ENCODE data around the gene COG1.

Gene COG1

DNA sequence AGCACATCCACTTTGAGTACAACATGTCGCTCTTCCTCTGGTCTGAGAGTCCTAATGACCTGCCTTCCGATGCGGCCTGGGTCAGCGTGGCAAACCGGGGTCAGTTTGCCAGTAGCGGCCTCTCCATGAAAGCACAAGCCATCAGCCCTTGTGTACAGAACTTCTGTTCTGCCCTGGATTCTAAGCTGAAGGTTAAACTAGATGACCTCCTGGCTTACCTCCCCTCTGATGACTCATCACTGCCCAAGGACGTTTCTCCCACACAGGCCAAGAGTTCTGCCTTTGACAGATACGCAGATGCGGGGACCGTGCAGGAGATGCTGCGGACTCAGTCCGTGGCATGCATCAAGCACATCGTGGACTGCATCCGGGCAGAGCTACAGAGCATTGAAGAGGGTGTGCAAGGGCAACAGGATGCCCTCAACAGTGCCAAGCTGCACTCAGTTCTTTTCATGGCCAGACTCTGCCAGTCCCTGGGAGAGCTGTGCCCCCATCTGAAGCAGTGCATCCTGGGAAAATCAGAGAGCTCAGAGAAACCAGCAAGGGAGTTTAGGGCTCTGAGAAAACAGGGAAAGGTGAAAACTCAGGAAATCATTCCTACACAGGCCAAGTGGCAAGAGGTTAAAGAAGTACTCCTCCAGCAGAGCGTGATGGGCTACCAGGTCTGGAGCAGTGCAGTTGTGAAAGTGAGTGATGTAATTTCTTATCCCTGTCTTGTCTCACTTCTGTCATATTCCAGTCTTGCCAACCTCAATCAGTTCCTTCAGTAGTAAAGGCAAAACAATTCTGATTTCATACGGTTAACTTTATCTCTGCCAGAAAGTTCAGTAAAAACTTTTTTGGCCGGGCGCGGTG lies 8.6 kb downstream of the COG1 start:
- DNase-seq (ENCODE audit: insufficient read length, low spot score): no peak
- TF ChIP-seq CTCF (IDR thresholded peaks at IDR 0.05; ENCODE audit: insufficient read depth, missing control alignments): no peak
- FAIRE-seq: no peak

DNA sequence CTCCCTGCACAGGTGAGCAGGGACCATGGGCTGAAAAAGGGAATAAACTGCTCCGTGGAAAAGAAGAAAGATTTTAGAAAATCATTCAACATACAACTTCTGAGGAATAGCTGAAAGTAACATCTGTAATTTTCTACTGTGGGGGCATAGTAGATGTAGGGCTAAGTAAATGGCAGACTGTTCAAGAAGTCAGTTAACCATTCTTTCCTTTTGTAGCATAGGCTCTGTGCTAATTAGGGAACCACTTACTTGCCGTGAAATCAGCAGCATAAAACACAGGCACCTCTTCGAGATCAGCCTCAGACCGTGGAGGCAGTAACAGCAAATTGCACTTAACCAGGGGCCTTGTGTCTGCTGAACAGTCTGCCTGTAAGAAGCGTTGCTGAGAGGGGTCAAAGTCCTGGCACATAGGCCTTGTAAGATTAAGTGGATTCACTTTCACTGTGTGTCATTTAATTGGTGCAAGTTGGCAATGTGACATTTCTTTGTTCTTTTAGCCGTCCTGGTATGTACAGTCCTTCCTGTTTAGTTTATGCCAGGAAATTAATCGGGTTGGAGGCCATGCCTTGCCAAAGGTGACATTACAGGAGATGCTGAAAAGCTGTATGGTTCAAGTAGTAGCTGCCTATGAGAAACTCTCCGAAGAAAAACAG lies 10.4 kb downstream of the COG1 start:
- TF ChIP-seq CTCF (IDR thresholded peaks at IDR 0.05; ENCODE audit: insufficient read depth, missing control alignments): no peak
- no peak for FAIRE-seq
- no peak for DNase-seq (ENCODE audit: insufficient read length, low spot score)

- FAIRE-seq: no peak
- TF ChIP-seq CTCF (IDR thresholded peaks at IDR 0.05; ENCODE audit: insufficient read depth, missing control alignments): no peak
- DNase-seq (ENCODE audit: insufficient read length, low spot score): no peak
Observed at GRCh38 chr17:73203788-73204479, 11.1 kb downstream of the COG1 start.

DNA sequence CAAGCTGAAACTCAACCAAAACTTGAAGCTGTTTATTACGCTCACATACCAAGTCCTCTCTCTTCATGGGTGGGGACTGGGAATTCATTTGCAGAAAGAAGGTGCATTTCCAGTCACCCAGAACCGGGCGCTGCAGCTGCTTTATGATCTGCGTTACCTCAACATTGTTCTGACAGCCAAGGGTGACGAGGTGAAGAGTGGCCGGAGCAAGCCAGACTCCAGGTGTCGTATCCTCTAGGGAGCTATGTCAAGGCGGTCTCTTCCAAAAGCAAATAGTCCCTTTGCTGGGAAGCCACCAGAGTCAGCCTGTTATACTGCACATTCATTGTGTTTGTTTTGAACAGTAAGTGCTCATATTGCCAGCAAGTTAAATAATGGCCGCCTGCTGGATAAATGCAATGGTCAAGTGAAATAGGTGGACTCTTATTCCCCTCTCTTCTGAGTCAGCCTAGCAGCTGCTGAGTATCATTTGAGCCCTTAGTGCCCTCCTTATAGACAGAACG lies 12.7 kb downstream of the COG1 start:
- DNase-seq (ENCODE audit: insufficient read length, low spot score): no peak
- no peak for TF ChIP-seq CTCF (IDR thresholded peaks at IDR 0.05; ENCODE audit: insufficient read depth, missing control alignments)
- no peak for FAIRE-seq

GRCh38 chr17:73208139-73208827 lies 15.4 kb downstream of the COG1 start:
- no peak for DNase-seq (ENCODE audit: insufficient read length, low spot score)
- FAIRE-seq: no peak
- no peak for TF ChIP-seq CTCF (IDR thresholded peaks at IDR 0.05; ENCODE audit: insufficient read depth, missing control alignments)

- FAIRE-seq: no peak
- TF ChIP-seq CTCF (IDR thresholded peaks at IDR 0.05; ENCODE audit: insufficient read depth, missing control alignments): no peak
- DNase-seq (ENCODE audit: insufficient read length, low spot score): no peak
Observed at GRCh38 chr17:73209436-73209835, 16.6 kb downstream of the COG1 start.
